HEK293 (cell line): Measurements from ENCODE around the gene DUT.
"Not testable (repeated sequence)": the region's sequence is repeated elsewhere in the genome, so short reads cannot be mapped to it uniquely, and the experiment has no call there.

Experiments
- CTCF ChIA-PET: fragments of 350-600 bp; formaldehyde crosslinking; extraction: SDS; loops from one replicate; lab custom pipeline; 2021; ENCODE audit warnings: antibody characterized with exemption; lab: Yijun Ruan, JAX
- POLR2A ChIA-PET: fragments of 300-600 bp; formaldehyde crosslinking; extraction: SDS; loops from one replicate; lab custom pipeline; 2020; ENCODE audit warnings: antibody characterized with exemption, inconsistent platforms; lab: Yijun Ruan, JAX
- H3K27ac ChIP-seq: fragments of 200-500 bp; sonication (Bioruptor generic); 2 replicates; pipeline ENCODE4 v1.5.1; 2014; ENCODE audit warnings: low read depth, low read length, control low read depth, inconsistent platforms; ENCODE audit errors: extremely low read depth
- H3K36me3 ChIP-seq, 2 experiments: fragments of 200-500 bp in 1 of 2; sonication (Bioruptor generic) in 1 of 2; 1 replicate in 1 of 2; 2 replicates in 1 of 2; pipeline ENCODE4 v1.5.1; 2014 to 2017; ENCODE audit warnings: inconsistent platforms in 2 of 2, low read length in 2 of 2; ENCODE audit not compliant: control insufficient read depth in 2 of 2, insufficient read depth in 1 of 2
- H3K4me1 ChIP-seq: fragments of 200-500 bp; sonication (Bioruptor generic); 2 replicates; pipeline ENCODE4 v1.5.1; 2014; ENCODE audit warnings: mild to moderate bottlenecking, low read length, inconsistent platforms; ENCODE audit not compliant: control insufficient read depth, insufficient read depth
- H3K4me3 ChIP-seq: 2 replicates; pipeline ENCODE4 v1.5.1; 2011; ENCODE audit warnings: low read depth, mild to moderate bottlenecking, control low read depth, low read length, moderate library complexity
- H3K9me3 ChIP-seq: fragments of 200-500 bp; sonication (Bioruptor generic); 2 replicates; pipeline ENCODE4 v1.5.1; 2014; ENCODE audit warnings: low read depth, low read length, inconsistent platforms; ENCODE audit not compliant: control insufficient read depth, insufficient read depth
- KLF10 ChIP-seq: fragments of 450-650 bp; IDR thresholded peaks from 2 replicates; pipeline ENCODE4 v1.5.1; 2018; ENCODE audit warnings: missing biosample characterization, mild to moderate bottlenecking, missing genetic modification characterization
- MEIS1 ChIP-seq: sonication (generic); formaldehyde crosslinking; IDR thresholded peaks from 2 replicates; pipeline ENCODE4 v1.8.1; 2022; ENCODE audit warnings: missing genetic modification reagents, mild to moderate bottlenecking, borderline replicate concordance
- OSR2 ChIP-seq: fragments of 450-650 bp; formaldehyde crosslinking; IDR thresholded peaks from 2 replicates; pipeline ENCODE4 v1.5.1; 2016; ENCODE audit warnings: missing biosample characterization, missing genetic modification characterization
- OVOL3 ChIP-seq: fragments of 450-650 bp; formaldehyde crosslinking; IDR thresholded peaks from 2 replicates; pipeline ENCODE4 v1.5.1; 2016; ENCODE audit warnings: missing biosample characterization, missing genetic modification characterization
- SCRT2 ChIP-seq: fragments of 450-650 bp; formaldehyde crosslinking; IDR thresholded peaks from 2 replicates; pipeline ENCODE4 v1.5.1; 2016; ENCODE audit warnings: missing biosample characterization, missing genetic modification characterization
- SP7 ChIP-seq: fragments of 450-650 bp; formaldehyde crosslinking; IDR thresholded peaks from 2 replicates; pipeline ENCODE4 v1.5.1; 2016; ENCODE audit warnings: missing biosample characterization, missing genetic modification characterization
- TCF7L2 ChIP-seq: IDR thresholded peaks from 2 replicates; pipeline ENCODE4 v1.6.1; 2011; ENCODE audit warnings: low read depth, mild to moderate bottlenecking, inconsistent platforms, low read length, moderate library complexity, borderline replicate concordance
- YY2 ChIP-seq: fragments of 450-650 bp; formaldehyde crosslinking; IDR thresholded peaks from 2 replicates; pipeline ENCODE4 v1.5.1; 2016; ENCODE audit warnings: missing biosample characterization, missing genetic modification characterization
- ZIC2 ChIP-seq: fragments of 450-650 bp; formaldehyde crosslinking; IDR thresholded peaks from 2 replicates; pipeline ENCODE4 v1.5.1; 2016; ENCODE audit warnings: missing biosample characterization, missing genetic modification characterization
- ZNF121 ChIP-seq: fragments of 450-650 bp; formaldehyde crosslinking; IDR thresholded peaks from 2 replicates; pipeline ENCODE4 v1.5.1; 2016; ENCODE audit warnings: missing biosample characterization, missing genetic modification characterization
- ZNF184 ChIP-seq: fragments of 450-650 bp; IDR thresholded peaks from 2 replicates; pipeline ENCODE4 v1.5.1; 2018; ENCODE audit warnings: missing biosample characterization, mild to moderate bottlenecking, missing genetic modification characterization
- ZNF558 ChIP-seq: fragments of 450-650 bp; formaldehyde crosslinking; IDR thresholded peaks from 2 replicates; pipeline ENCODE4 v1.5.1; 2016; ENCODE audit warnings: missing biosample characterization, missing genetic modification characterization
- ZNF571 ChIP-seq: fragments of 450-650 bp; formaldehyde crosslinking; IDR thresholded peaks from 2 replicates; pipeline ENCODE4 v1.5.0; 2017; ENCODE audit warnings: missing biosample characterization, missing genetic modification characterization
- ZNF600 ChIP-seq: fragments of 450-650 bp; formaldehyde crosslinking; IDR thresholded peaks from 2 replicates; pipeline ENCODE4 v1.5.1; 2016; ENCODE audit warnings: missing biosample characterization, missing genetic modification characterization
- ZNF785 ChIP-seq: fragments of 450-650 bp; formaldehyde crosslinking; IDR thresholded peaks from 2 replicates; pipeline ENCODE4 v1.5.1; 2016; ENCODE audit warnings: missing biosample characterization, missing genetic modification characterization
- ZNF792 ChIP-seq: fragments of 450-650 bp; formaldehyde crosslinking; IDR thresholded peaks from 2 replicates; pipeline ENCODE4 v1.5.1; 2016; ENCODE audit warnings: missing biosample characterization, missing genetic modification characterization
- TF ChIP-seq, protein P1 (sequence below): fragments of 450-650 bp; formaldehyde crosslinking; IDR thresholded peaks from 2 replicates; pipeline ENCODE4 v1.5.1; 2016; ENCODE audit warnings: missing biosample characterization, missing genetic modification characterization
- TF ChIP-seq, protein P2 (sequence below): sonication (generic); formaldehyde crosslinking; IDR thresholded peaks from 2 replicates; pipeline ENCODE4 v1.8.1; 2022; ENCODE audit warnings: mild to moderate bottlenecking, moderate library complexity, missing genetic modification reagents
- TF ChIP-seq, protein P3 (sequence below): fragments of 450-650 bp; formaldehyde crosslinking; IDR thresholded peaks from 2 replicates; pipeline ENCODE4 v1.5.1; 2017; ENCODE audit warnings: missing biosample characterization, missing genetic modification characterization
- TF ChIP-seq, protein P4 (sequence below): fragments of 450-650 bp; formaldehyde crosslinking; IDR thresholded peaks from 2 replicates; pipeline ENCODE4 v1.5.1; 2016; ENCODE audit warnings: missing biosample characterization, missing genetic modification characterization
- TF ChIP-seq, protein P5 (sequence below): fragments of 450-650 bp; formaldehyde crosslinking; IDR thresholded peaks from 2 replicates; pipeline ENCODE4 v1.5.1; 2016; ENCODE audit warnings: missing biosample characterization, missing genetic modification characterization
- TF ChIP-seq, protein P6 (sequence below): fragments of 450-650 bp; formaldehyde crosslinking; IDR thresholded peaks from 2 replicates; pipeline ENCODE4 v1.5.1; 2017; ENCODE audit warnings: missing biosample characterization, missing genetic modification characterization

DUT gene

DNA sequence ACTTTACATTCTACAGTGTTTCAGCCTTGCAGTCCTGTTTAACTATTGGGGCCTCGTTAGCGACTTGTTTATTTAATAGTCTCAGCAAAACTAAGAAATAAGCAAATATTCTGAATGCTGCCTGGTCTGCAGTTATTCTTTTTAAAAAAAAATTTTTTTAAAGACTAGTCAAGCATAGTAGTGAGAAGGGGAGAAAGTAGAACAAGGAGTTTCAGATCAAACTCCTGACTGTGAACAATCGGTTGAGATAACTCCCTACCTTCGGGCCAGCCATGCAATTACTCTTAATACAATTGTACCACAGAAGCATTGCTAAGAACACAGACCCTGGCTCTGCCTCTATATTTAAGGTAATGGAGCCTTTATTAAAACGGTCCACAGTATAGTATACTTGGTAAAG, 5.8 kb upstream of the DUT start:
- no peak for TF ChIP-seq OVOL3 (tag by site-specific recombination)
- TF ChIP-seq, protein P1, sequence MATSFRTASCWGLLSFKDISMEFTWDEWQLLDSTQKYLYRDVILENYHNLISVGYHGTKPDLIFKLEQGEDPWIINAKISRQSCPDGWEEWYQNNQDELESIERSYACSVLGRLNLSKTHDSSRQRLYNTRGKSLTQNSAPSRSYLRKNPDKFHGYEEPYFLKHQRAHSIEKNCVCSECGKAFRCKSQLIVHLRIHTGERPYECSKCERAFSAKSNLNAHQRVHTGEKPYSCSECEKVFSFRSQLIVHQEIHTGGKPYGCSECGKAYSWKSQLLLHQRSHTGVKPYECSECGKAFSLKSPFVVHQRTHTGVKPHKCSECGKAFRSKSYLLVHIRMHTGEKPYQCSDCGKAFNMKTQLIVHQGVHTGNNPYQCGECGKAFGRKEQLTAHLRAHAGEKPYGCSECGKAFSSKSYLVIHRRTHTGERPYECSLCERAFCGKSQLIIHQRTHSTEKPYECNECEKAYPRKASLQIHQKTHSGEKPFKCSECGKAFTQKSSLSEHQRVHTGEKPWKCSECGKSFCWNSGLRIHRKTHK (tag by site-specific recombination) = no peak
- TF ChIP-seq, protein P2, sequence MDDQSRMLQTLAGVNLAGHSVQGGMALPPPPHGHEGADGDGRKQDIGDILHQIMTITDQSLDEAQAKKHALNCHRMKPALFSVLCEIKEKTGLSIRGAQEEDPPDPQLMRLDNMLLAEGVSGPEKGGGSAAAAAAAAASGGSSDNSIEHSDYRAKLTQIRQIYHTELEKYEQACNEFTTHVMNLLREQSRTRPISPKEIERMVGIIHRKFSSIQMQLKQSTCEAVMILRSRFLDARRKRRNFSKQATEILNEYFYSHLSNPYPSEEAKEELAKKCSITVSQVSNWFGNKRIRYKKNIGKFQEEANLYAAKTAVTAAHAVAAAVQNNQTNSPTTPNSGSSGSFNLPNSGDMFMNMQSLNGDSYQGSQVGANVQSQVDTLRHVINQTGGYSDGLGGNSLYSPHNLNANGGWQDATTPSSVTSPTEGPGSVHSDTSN (CRISPR knock-in tag) = no peak
- TF ChIP-seq ZNF792 (tag by site-specific recombination) = no peak
- no peak for TF ChIP-seq MEIS1 (CRISPR knock-in tag)
- TF ChIP-seq ZNF121 = no peak
- TF ChIP-seq ZIC2 = no peak
- TF ChIP-seq SCRT2 (tag by site-specific recombination) = no peak
- no peak for TF ChIP-seq TCF7L2
- TF ChIP-seq ZNF600 = no peak
- no peak for TF ChIP-seq ZNF558 (tag by site-specific recombination)
- H3K9me3 ChIP-seq = no peaks in the 10 kb centered on the region
- H3K36me3 ChIP-seq = no peaks in the 10 kb centered on the region
- H3K27ac ChIP-seq = no peak overlapping the region
- H3K4me1 ChIP-seq = peaks cover 3% of the 10 kb centered on the region; the same call in 1 of the 2 replicates
- no peak overlapping the region for H3K4me3 ChIP-seq
- ChIA-PET POLR2A (no interaction called here), CTCF (interaction anchor here (0.7 kb wide), 1 partner anchor 39 kb away, joined by 3 read pairs; no protein-coding TSS in a partner anchor)

DNA sequence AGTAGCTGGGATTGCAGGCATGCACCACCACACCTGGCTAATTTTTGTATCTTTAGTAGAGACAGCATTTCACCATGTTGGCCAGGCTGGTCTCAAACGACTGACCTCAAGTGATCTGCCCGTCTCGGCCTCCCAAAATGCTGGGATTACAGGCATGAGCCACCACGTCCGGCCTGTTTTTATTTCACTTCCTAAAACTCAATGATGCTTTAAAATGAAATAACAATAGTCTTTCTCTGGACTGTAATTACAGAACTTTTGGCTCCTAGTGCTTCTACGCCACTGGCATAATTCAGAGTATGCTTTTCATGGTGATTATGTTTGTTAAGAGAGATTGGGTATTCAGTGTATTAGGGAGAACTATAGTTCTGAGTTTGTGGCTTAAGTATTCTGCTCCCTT, 5.0 kb upstream of the DUT start:
- H3K36me3 ChIP-seq, H3K27ac ChIP-seq, H3K9me3 ChIP-seq, H3K4me1 ChIP-seq, CTCF ChIA-PET, H3K4me3 ChIP-seq: not testable (repeated sequence)
- POLR2A ChIA-PET = interaction anchor here (0.7 kb wide), 1 partner anchor 855 kb away, joined by 3 read pairs; no protein-coding TSS in a partner anchor

DNA sequence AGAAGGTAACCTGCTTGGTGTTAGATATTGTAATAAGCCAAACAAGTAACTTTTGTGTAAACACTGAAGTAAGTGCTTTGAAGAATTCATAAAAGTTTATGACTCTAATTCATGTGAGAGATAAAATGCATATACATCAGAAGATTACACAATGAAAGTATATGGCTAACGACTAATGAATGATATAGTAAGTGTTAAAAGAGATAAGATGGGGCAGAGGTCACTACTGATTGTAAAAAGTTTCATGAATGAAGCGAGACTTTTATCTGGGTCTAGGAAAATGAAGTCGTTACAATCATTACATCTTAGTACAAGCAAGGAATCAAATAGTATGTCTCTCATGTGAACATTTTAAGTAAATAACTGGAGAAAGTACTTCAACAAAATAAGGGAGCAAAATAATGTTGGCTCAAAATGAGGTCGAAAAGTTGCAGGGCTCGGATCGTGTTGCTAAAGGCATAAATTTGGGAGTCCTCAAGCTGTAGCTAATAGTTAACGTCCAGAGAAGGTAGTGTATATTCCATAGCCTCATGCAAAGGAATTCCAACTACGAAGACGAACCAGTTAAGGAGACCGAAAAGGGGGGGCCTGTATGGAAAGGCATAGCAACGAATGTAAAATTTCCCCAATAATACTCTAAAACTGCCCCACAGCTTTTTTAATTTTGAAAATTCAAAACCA, 984 bp upstream of the DUT start:
- Histone ChIP-seq H3K4me1 (peaks cover 3% of the 10 kb centered on the region), H3K27ac (peak overlapping the region; percentile 98; the same call in 1 of the 2 replicates), H3K4me3 (peak overlapping the region; percentile 90), H3K36me3 (peaks cover 0 to 9% of the 10 kb centered on the region in 2 experiments; a peak in 1 of 3 replicates), H3K9me3 (no peaks in the 10 kb centered on the region)
- POLR2A ChIA-PET = no interaction called here
- CTCF ChIA-PET = no interaction called here
- no peak for TF ChIP-seq ZNF184
- TF ChIP-seq, protein P3, sequence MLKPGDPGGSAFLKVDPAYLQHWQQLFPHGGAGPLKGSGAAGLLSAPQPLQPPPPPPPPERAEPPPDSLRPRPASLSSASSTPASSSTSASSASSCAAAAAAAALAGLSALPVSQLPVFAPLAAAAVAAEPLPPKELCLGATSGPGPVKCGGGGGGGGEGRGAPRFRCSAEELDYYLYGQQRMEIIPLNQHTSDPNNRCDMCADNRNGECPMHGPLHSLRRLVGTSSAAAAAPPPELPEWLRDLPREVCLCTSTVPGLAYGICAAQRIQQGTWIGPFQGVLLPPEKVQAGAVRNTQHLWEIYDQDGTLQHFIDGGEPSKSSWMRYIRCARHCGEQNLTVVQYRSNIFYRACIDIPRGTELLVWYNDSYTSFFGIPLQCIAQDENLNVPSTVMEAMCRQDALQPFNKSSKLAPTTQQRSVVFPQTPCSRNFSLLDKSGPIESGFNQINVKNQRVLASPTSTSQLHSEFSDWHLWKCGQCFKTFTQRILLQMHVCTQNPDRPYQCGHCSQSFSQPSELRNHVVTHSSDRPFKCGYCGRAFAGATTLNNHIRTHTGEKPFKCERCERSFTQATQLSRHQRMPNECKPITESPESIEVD = peak; percentile 81
- peak; percentile 79; the same call in 1 of the 2 replicates for TF ChIP-seq OSR2 (tag by site-specific recombination)
- peak; percentile 86; the same call in 1 of the 2 replicates for TF ChIP-seq TCF7L2
- TF ChIP-seq, protein P4, sequence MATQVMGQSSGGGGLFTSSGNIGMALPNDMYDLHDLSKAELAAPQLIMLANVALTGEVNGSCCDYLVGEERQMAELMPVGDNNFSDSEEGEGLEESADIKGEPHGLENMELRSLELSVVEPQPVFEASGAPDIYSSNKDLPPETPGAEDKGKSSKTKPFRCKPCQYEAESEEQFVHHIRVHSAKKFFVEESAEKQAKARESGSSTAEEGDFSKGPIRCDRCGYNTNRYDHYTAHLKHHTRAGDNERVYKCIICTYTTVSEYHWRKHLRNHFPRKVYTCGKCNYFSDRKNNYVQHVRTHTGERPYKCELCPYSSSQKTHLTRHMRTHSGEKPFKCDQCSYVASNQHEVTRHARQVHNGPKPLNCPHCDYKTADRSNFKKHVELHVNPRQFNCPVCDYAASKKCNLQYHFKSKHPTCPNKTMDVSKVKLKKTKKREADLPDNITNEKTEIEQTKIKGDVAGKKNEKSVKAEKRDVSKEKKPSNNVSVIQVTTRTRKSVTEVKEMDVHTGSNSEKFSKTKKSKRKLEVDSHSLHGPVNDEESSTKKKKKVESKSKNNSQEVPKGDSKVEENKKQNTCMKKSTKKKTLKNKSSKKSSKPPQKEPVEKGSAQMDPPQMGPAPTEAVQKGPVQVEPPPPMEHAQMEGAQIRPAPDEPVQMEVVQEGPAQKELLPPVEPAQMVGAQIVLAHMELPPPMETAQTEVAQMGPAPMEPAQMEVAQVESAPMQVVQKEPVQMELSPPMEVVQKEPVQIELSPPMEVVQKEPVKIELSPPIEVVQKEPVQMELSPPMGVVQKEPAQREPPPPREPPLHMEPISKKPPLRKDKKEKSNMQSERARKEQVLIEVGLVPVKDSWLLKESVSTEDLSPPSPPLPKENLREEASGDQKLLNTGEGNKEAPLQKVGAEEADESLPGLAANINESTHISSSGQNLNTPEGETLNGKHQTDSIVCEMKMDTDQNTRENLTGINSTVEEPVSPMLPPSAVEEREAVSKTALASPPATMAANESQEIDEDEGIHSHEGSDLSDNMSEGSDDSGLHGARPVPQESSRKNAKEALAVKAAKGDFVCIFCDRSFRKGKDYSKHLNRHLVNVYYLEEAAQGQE = no peak
- TF ChIP-seq SP7 (tag by site-specific recombination) = no peak
- TF ChIP-seq ZNF785 (tag by site-specific recombination) = no peak
- TF ChIP-seq, protein P5, sequence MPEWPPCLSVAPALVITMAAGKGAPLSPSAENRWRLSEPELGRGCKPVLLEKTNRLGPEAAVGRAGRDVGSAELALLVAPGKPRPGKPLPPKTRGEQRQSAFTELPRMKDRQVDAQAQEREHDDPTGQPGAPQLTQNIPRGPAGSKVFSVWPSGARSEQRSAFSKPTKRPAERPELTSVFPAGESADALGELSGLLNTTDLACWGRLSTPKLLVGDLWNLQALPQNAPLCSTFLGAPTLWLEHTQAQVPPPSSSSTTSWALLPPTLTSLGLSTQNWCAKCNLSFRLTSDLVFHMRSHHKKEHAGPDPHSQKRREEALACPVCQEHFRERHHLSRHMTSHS (tag by site-specific recombination) = no peak
- TF ChIP-seq KLF10 = no peak
- no peak for TF ChIP-seq ZNF571 (tag by site-specific recombination)
- TF ChIP-seq YY2 (tag by site-specific recombination) = no peak
- TF ChIP-seq, protein P6, sequence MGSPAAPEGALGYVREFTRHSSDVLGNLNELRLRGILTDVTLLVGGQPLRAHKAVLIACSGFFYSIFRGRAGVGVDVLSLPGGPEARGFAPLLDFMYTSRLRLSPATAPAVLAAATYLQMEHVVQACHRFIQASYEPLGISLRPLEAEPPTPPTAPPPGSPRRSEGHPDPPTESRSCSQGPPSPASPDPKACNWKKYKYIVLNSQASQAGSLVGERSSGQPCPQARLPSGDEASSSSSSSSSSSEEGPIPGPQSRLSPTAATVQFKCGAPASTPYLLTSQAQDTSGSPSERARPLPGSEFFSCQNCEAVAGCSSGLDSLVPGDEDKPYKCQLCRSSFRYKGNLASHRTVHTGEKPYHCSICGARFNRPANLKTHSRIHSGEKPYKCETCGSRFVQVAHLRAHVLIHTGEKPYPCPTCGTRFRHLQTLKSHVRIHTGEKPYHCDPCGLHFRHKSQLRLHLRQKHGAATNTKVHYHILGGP = 0 out of 2 replicates have a peak, but pooled peaks have one; percentile 29
